ENCODE measurements around the gene B4GALT1.

B4GALT1 gene

DNA sequence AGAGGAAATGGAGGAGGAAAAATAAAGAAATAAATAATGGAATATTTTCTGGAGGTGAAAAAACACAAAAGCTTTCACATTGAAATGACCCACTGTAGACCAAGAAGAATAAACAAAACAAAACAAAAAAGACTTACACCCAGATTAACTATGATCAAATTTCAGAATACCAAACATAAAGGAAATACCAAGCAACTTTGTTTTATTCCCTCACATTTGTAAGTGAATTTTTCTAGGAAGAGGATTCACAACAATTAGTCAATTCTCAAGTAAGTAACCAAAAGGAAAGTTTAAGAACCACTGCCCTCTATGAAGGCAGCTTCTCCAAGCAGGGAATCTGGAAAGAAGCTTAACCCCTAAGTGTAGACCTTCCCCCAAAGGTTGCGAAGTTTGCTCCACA is 29.6 kb upstream of the B4GALT1 start:
- no peak for TF ChIP-seq CTCF (IDR thresholded peaks at IDR 0.05)
- no peak overlapping the region for H3K27ac ChIP-seq
- no peak overlapping the region for H3K9ac ChIP-seq
- H3K79me2 ChIP-seq, result no peaks in the 10 kb centered on the region
- H3K4me1 ChIP-seq, result no peaks in the 10 kb centered on the region
- H2AFZ ChIP-seq, result no peak overlapping the region
- H3K9me3 ChIP-seq (ENCODE audit: control insufficient read depth, low read length), result no peaks in the 10 kb centered on the region
- no peak overlapping the region for H3K4me2 ChIP-seq (ENCODE audit: low read length)
- no peak overlapping the region for H3K4me3 ChIP-seq (ENCODE audit: low read depth, low read length)
- H3K27me3 ChIP-seq (ENCODE audit: control insufficient read depth, insufficient read depth, low read length), result no peaks in the 10 kb centered on the region
- no peaks in the 10 kb centered on the region for H3K36me3 ChIP-seq (ENCODE audit: control insufficient read depth, insufficient read depth, low read length)

GRCh38 chr9:33193818-33194217 is 26.7 kb upstream of the B4GALT1 start:
- H3K79me2 ChIP-seq, result no peaks in the 10 kb centered on the region
- H3K4me1 ChIP-seq, result no peaks in the 10 kb centered on the region
- no peaks in the 10 kb centered on the region for H3K27me3 ChIP-seq (ENCODE audit: control insufficient read depth, insufficient read depth, low read length)
- H3K36me3 ChIP-seq (ENCODE audit: control insufficient read depth, insufficient read depth, low read length), result no peaks in the 10 kb centered on the region
- H3K27ac ChIP-seq, result no peak overlapping the region
- no peak overlapping the region for H3K4me3 ChIP-seq (ENCODE audit: low read depth, low read length)
- no peak overlapping the region for H2AFZ ChIP-seq
- no peak overlapping the region for H3K9ac ChIP-seq
- H3K4me2 ChIP-seq (ENCODE audit: low read length), result no peak overlapping the region
- no peak for TF ChIP-seq CTCF (IDR thresholded peaks at IDR 0.05)
- no peaks in the 10 kb centered on the region for H3K9me3 ChIP-seq (ENCODE audit: control insufficient read depth, low read length)

- no peak overlapping the region for H3K27ac ChIP-seq
- no peak for TF ChIP-seq CTCF (IDR thresholded peaks at IDR 0.05)
- H3K4me2 ChIP-seq (ENCODE audit: low read length), result no peak overlapping the region
- no peaks in the 10 kb centered on the region for H3K36me3 ChIP-seq (ENCODE audit: control insufficient read depth, insufficient read depth, low read length)
- no peak overlapping the region for H3K4me3 ChIP-seq (ENCODE audit: low read depth, low read length)
- H3K9ac ChIP-seq, result no peak overlapping the region
- H3K9me3 ChIP-seq (ENCODE audit: control insufficient read depth, low read length), result no peaks in the 10 kb centered on the region
- H2AFZ ChIP-seq, result no peak overlapping the region
- H3K4me1 ChIP-seq, result no peaks in the 10 kb centered on the region
- no peaks in the 10 kb centered on the region for H3K27me3 ChIP-seq (ENCODE audit: control insufficient read depth, insufficient read depth, low read length)
- H3K79me2 ChIP-seq, result no peaks in the 10 kb centered on the region
Observed at GRCh38 chr9:33192493-33193255, 25.5 kb upstream of the B4GALT1 start.

DNA sequence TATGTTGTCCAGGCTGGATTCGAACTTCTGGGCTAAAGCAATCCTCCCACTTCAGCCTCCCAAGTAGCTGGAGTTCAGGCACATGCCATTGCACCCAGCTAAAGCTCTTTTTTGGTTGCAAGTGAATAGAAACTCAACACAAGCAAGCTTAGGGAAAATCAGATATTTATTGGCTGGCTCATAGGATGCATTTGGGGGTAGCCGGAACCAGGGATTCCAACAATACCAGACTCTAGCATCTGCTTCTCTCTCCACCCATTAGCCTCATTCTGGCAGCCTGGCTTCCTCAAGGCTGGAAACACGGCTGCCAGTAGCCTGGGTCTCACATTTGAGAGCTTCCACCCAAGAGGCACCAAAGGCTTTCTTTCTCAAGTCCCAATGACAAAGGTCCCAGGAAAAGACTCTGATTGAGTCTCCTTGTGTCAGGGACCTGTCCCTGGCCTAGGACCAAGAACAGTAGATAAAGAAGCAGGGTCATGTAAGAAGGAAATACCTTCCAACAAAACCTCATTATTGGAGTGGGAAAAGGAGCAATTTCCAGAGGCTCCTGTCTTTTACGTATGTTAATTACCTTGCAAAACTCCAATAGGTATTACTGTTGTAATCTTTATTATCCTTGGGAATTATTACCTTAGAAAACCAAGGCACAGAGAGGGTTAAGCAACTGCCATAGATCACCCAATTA is 23.0 kb upstream of the B4GALT1 start:
- H3K9ac ChIP-seq, result no peak overlapping the region
- no peaks in the 10 kb centered on the region for H3K79me2 ChIP-seq
- no peak overlapping the region for H3K4me3 ChIP-seq (ENCODE audit: low read depth, low read length)
- no peak overlapping the region for H2AFZ ChIP-seq
- no peak overlapping the region for H3K4me2 ChIP-seq (ENCODE audit: low read length)
- H3K4me1 ChIP-seq, result peaks cover 15% of the 10 kb centered on the region
- no peaks in the 10 kb centered on the region for H3K9me3 ChIP-seq (ENCODE audit: control insufficient read depth, low read length)
- H3K27ac ChIP-seq, result no peak overlapping the region
- H3K27me3 ChIP-seq (ENCODE audit: control insufficient read depth, insufficient read depth, low read length), result no peaks in the 10 kb centered on the region
- H3K36me3 ChIP-seq (ENCODE audit: control insufficient read depth, insufficient read depth, low read length), result no peaks in the 10 kb centered on the region
- no peak for TF ChIP-seq CTCF (IDR thresholded peaks at IDR 0.05)

Data from parathyroid adenoma (tissue), 2 donors.